Measurements from ENCODE around the gene TAPT1. TPM values are rescaled to one million over a fixed set of nuclear protein-coding genes. Genes with fewer than 3 reads are reported as not detected.

Gene TAPT1
- total RNA-seq, 1 experiment from 2014 or later = 17.3 TPM

- no peaks in the 10 kb centered on the region for H3K4me1 ChIP-seq (ENCODE audit: control insufficient read depth, insufficient read depth, low read length)
- no peak overlapping the region for H3K27ac ChIP-seq (ENCODE audit: low read length)
- H3K27me3 ChIP-seq (ENCODE audit: control insufficient read depth, insufficient read depth, low read length) = no peaks in the 10 kb centered on the region
- H3K36me3 ChIP-seq (ENCODE audit: control insufficient read depth, insufficient read depth, low read length) = no peaks in the 10 kb centered on the region
- no peaks in the 10 kb centered on the region for H3K9me3 ChIP-seq (ENCODE audit: control insufficient read depth, insufficient read depth, low read depth, low read length)
- DNase-seq (ENCODE audit: low read depth, low spot score) (no peak), ATAC-seq (no peak)
- in situ Hi-C loops (cut with HindIII; ENCODE audit: low pct_unique_long_range_greater_than_20kb, low sequenced_read_pairs) = no loop called here
- no TSS peak for BruUV-seq (replicated peaks)
- ChIA-PET CTCF (no interaction called here), POLR2A (no interaction called here)
- no peak for TF ChIP-seq SIN3A (IDR thresholded peaks at IDR 0.05; ENCODE audit: borderline replicate concordance, insufficient read depth, low read depth, low read length)
- no peak for TF ChIP-seq REST (IDR thresholded peaks at IDR 0.05; ENCODE audit: insufficient read depth in 1 of 2, low read depth in 2 of 2, low read length in 1 of 2)
- TF ChIP-seq POLR2AphosphoS5 (IDR thresholded peaks at IDR 0.05; ENCODE audit: low read depth, low read length) = no peak
- intact Hi-C loops (cut with micrococcal nuclease; ENCODE audit: unreplicated experiment) = no loop called here
- no peak overlapping the region for H3K4me3 ChIP-seq (ENCODE audit: low read depth in 2 of 2, low read length in 2 of 2)
Observed at GRCh38 chr4:16259889-16260246, 33.6 kb upstream of the TAPT1 start.

GRCh38 chr4:16259241-16259888 lies 33.1 kb upstream of the TAPT1 start:
- Histone ChIP-seq H3K36me3 (ENCODE audit: control insufficient read depth, insufficient read depth, low read length) (no peaks in the 10 kb centered on the region), H3K4me1 (ENCODE audit: control insufficient read depth, insufficient read depth, low read length) (no peaks in the 10 kb centered on the region), H3K27me3 (ENCODE audit: control insufficient read depth, insufficient read depth, low read length) (no peaks in the 10 kb centered on the region), H3K9me3 (ENCODE audit: control insufficient read depth, insufficient read depth, low read depth, low read length) (no peaks in the 10 kb centered on the region), H3K4me3 (ENCODE audit: low read depth in 2 of 2, low read length in 2 of 2) (no peak overlapping the region), H3K27ac (ENCODE audit: low read length) (no peak overlapping the region)
- POLR2A ChIA-PET = no interaction called here
- intact Hi-C loops (cut with micrococcal nuclease; ENCODE audit: unreplicated experiment) = no loop called here
- DNase-seq (ENCODE audit: low read depth, low spot score) (no peak), ATAC-seq (no peak)
- in situ Hi-C loops (cut with HindIII; ENCODE audit: low pct_unique_long_range_greater_than_20kb, low sequenced_read_pairs) = no loop called here
- TF ChIP-seq REST (IDR thresholded peaks at IDR 0.05; ENCODE audit: insufficient read depth in 1 of 2, low read depth in 2 of 2, low read length in 1 of 2) = no peak
- no peak for TF ChIP-seq SIN3A (IDR thresholded peaks at IDR 0.05; ENCODE audit: borderline replicate concordance, insufficient read depth, low read depth, low read length)
- TF ChIP-seq TCF7L2 (IDR thresholded peaks at IDR 0.05; ENCODE audit: low read depth, low read length) = no peak
- no peak for TF ChIP-seq CTCF (IDR thresholded peaks at IDR 0.05)
- no peak for TF ChIP-seq POLR2AphosphoS5 (IDR thresholded peaks at IDR 0.05; ENCODE audit: low read depth, low read length)
- CTCF ChIA-PET = no interaction called here
- no TSS peak for BruUV-seq (replicated peaks)
